AG09319 (cell line): Measurements from ENCODE around the gene EFNA3.

Experiments used
- DNase-seq: peaks from one replicate; pipeline ENCODE4 v3.0.0-alpha.2; 2010; ENCODE audit warnings: low read depth; ENCODE audit errors: extremely low read depth
- CTCF ChIP-seq: IDR thresholded peaks from 2 replicates; pipeline ENCODE4 v1.5.1; 2011; ENCODE audit warnings: low read depth, mild to moderate bottlenecking, inconsistent platforms, low read length, moderate library complexity

EFNA3 gene

GRCh38 chr1:155133799-155134281, 55.2 kb downstream of the EFNA3 start:
- no peak for DNase-seq
- no peak for TF ChIP-seq CTCF

- no peak for TF ChIP-seq CTCF
- no peak for DNase-seq
Measured at GRCh38 chr1:155134322-155134721, 55.7 kb downstream of the EFNA3 start.

- peak; percentile 80 for DNase-seq
- TF ChIP-seq CTCF = no peak
Measured at GRCh38 chr1:155134880-155135414, 56.3 kb downstream of the EFNA3 start.

- no peak for TF ChIP-seq CTCF
Measured at GRCh38 chr1:155135415-155136028, 56.9 kb downstream of the EFNA3 start, which contains the start of gene SLC50A1. Gene SLC50A1 (plus strand): TSS chr1:155135852. CDS start chr1:155135912, 60 bp downstream.

GRCh38 chr1:155136748-155137147, 58.1 kb downstream of the EFNA3 start:
- TF ChIP-seq CTCF = no peak
- no peak for DNase-seq

More at GRCh38 chr1:155135415-155136028, 56.9 kb downstream of the EFNA3 start, which contains the start of gene SLC50A1:
- DNase-seq = peak; percentile 83
